ENCODE data around the gene C2orf49.

C2orf49 gene

GRCh38 chr2:105362862-105363591 lies 25.7 kb downstream of the C2orf49 start:
- DNase-seq = no peak

GRCh38 chr2:105364436-105365139 lies 27.2 kb downstream of the C2orf49 start:
- no peak for DNase-seq

- no peak for DNase-seq
Observed at GRCh38 chr2:105365206-105365605, 27.9 kb downstream of the C2orf49 start.

GRCh38 chr2:105368759-105369408 lies 31.5 kb downstream of the C2orf49 start:
- DNase-seq = no peak

GRCh38 chr2:105369777-105370690 lies 32.7 kb downstream of the C2orf49 start:
- DNase-seq = peak; percentile 84

GRCh38 chr2:105371156-105371555 lies 33.8 kb downstream of the C2orf49 start:
- DNase-seq = no peak

GRCh38 chr2:105371810-105372209 lies 34.5 kb downstream of the C2orf49 start:
- no peak for DNase-seq

GRCh38 chr2:105373344-105373781 lies 36.0 kb downstream of the C2orf49 start:
- DNase-seq = no peak

GRCh38 chr2:105373895-105374401 lies 36.6 kb downstream of the C2orf49 start:
- DNase-seq = no peak

- no peak for DNase-seq
Observed at GRCh38 chr2:105375001-105375561, 37.7 kb downstream of the C2orf49 start.

- no peak for DNase-seq
Observed at GRCh38 chr2:105376010-105376409, 38.7 kb downstream of the C2orf49 start.

- DNase-seq = no peak
Observed at GRCh38 chr2:105376789-105377240, 39.5 kb downstream of the C2orf49 start.

GRCh38 chr2:105377871-105378270 lies 40.5 kb downstream of the C2orf49 start:
- DNase-seq = no peak

GRCh38 chr2:105378276-105378840 lies 41.0 kb downstream of the C2orf49 start:
- DNase-seq = no peak

- DNase-seq = no peak
Observed at GRCh38 chr2:105378921-105379383, 41.6 kb downstream of the C2orf49 start.

- DNase-seq = no peak
Observed at GRCh38 chr2:105379741-105380186, 42.4 kb downstream of the C2orf49 start.

- DNase-seq = no peak
Observed at GRCh38 chr2:105380432-105381100, 43.2 kb downstream of the C2orf49 start.

- no peak for DNase-seq
Observed at GRCh38 chr2:105381101-105381668, 43.8 kb downstream of the C2orf49 start.

GRCh38 chr2:105382177-105382576 lies 44.8 kb downstream of the C2orf49 start:
- no peak for DNase-seq

- no peak for DNase-seq
Observed at GRCh38 chr2:105383432-105384166, 46.3 kb downstream of the C2orf49 start.
